ENCODE results near the gene SLC25A28.

DNA sequence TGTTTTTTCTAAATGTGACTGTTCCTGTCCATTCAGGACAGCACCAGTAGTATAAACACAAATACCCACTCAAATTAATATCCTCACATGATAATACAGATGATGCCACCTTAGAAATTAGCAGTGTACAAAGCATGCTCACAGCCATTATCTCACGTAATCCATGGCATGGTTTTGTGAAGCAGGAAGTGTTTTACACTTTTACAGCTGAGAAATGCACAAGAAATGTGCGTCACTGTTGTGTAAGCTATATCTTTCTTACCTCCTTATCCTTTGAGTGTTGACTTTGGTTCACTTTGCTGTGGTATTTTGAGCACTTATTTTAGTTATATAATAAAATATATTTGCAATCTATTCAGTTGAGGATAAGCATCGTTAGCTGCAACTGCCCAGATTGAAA is 55.9 kb downstream of the SLC25A28 start:
- TF ChIP-seq, protein P1, sequence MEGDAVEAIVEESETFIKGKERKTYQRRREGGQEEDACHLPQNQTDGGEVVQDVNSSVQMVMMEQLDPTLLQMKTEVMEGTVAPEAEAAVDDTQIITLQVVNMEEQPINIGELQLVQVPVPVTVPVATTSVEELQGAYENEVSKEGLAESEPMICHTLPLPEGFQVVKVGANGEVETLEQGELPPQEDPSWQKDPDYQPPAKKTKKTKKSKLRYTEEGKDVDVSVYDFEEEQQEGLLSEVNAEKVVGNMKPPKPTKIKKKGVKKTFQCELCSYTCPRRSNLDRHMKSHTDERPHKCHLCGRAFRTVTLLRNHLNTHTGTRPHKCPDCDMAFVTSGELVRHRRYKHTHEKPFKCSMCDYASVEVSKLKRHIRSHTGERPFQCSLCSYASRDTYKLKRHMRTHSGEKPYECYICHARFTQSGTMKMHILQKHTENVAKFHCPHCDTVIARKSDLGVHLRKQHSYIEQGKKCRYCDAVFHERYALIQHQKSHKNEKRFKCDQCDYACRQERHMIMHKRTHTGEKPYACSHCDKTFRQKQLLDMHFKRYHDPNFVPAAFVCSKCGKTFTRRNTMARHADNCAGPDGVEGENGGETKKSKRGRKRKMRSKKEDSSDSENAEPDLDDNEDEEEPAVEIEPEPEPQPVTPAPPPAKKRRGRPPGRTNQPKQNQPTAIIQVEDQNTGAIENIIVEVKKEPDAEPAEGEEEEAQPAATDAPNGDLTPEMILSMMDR (IDR thresholded peaks at IDR 0.05 in 4 of 5, conservative IDR thresholded peaks at IDR 0.05 in 1 of 5) = no peak
- no peak for TF ChIP-seq POLR2A (IDR thresholded peaks at IDR 0.05)

All from gastrocnemius medialis (tissue), 4 donors.